SK-N-SH treated with all-trans-retinoic acid at 6 μM for 48 hours (cell line): ENCODE results near the gene CDH8.

Source experiments
- ARNTL ChIP-seq: fragments of 450-650 bp; formaldehyde crosslinking; IDR thresholded peaks from 2 replicates; pipeline ENCODE4 v1.5.0; 2020; ENCODE audit warnings: low read depth, mild to moderate bottlenecking, moderate library complexity, borderline replicate concordance
- CSDC2 ChIP-seq: fragments of 250-450 bp; sonication (Bioruptor Pico); IDR thresholded peaks from 2 replicates; pipeline ENCODE4 v1.5.0; 2020; ENCODE audit warnings: mild to moderate bottlenecking, moderate library complexity
- ESRRG ChIP-seq: fragments of 250-450 bp; sonication (Bioruptor Pico); IDR thresholded peaks from 2 replicates; pipeline ENCODE4 v1.6.1; 2021; ENCODE audit warnings: mild to moderate bottlenecking
- OSR1 ChIP-seq: fragments of 250-450 bp; sonication (Bioruptor Pico); IDR thresholded peaks from 2 replicates; pipeline ENCODE4 v1.8.0; 2022; ENCODE audit warnings: moderate library complexity, mild to moderate bottlenecking, inconsistent platforms
- PPARA ChIP-seq: fragments of 250-450 bp; sonication (Bioruptor Pico); IDR thresholded peaks from 2 replicates; pipeline ENCODE4 v1.5.0; 2020; ENCODE audit warnings: mild to moderate bottlenecking, borderline replicate concordance
- RARB ChIP-seq: fragments of 250-450 bp; sonication (Bioruptor Pico); IDR thresholded peaks from 2 replicates; pipeline ENCODE4 v1.8.0; 2021; ENCODE audit warnings: mild to moderate bottlenecking, moderate library complexity
- SNAI2 ChIP-seq: fragments of 250-450 bp; sonication (Bioruptor Pico); IDR thresholded peaks from 2 replicates; pipeline ENCODE4 v1.5.0; 2020; ENCODE audit warnings: mild to moderate bottlenecking, moderate library complexity
- ZFP3 ChIP-seq: fragments of 250-450 bp; sonication (Bioruptor Pico); IDR thresholded peaks from 2 replicates; pipeline ENCODE4 v1.5.0; 2020; ENCODE audit warnings: mild to moderate bottlenecking, moderate library complexity
- ZNF565 ChIP-seq: fragments of 450-650 bp; formaldehyde crosslinking; conservative IDR thresholded peaks from 2 replicates; pipeline ENCODE4 v1.5.0; 2020; ENCODE audit warnings: low read depth, mild to moderate bottlenecking, moderate library complexity
- ZNF70 ChIP-seq: fragments of 450-650 bp; formaldehyde crosslinking; IDR thresholded peaks from 2 replicates; pipeline ENCODE4 v1.5.0; 2020; ENCODE audit warnings: mild to moderate bottlenecking, moderate library complexity
- TF ChIP-seq, protein P1 (sequence below): fragments of 250-450 bp; sonication (Bioruptor Pico); IDR thresholded peaks from 2 replicates; pipeline ENCODE4 v1.8.0; 2020; ENCODE audit warnings: mild to moderate bottlenecking, moderate library complexity, borderline replicate concordance
- TF ChIP-seq, protein P2 (sequence below): fragments of 250-450 bp; sonication (Bioruptor Pico); IDR thresholded peaks from 2 replicates; pipeline ENCODE4 v1.5.1; 2020; ENCODE audit warnings: low read depth, mild to moderate bottlenecking, moderate library complexity
- TF ChIP-seq, protein P3 (sequence below): fragments of 250-450 bp; sonication (Bioruptor Pico); IDR thresholded peaks from 2 replicates; pipeline ENCODE4 v1.8.0; 2021; ENCODE audit warnings: low read depth, mild to moderate bottlenecking, moderate library complexity, borderline replicate concordance

DNA sequence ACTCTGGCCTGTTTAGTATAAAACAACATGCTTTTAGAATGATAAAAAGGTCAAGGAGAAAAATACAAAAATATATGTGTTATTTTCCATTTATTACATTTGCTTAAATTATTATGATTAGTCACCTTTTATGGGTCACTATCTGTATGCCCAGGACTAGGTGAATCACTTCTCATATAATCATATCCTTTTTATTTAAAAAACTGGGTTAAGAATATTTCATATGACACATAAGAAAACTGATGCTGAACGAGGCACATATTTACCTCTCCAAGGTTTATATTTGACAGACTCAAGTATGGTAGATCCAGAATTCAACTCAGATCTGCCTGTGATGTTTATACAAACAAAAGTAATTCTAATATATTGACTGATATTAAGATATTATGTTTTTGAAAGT is 134.5 kb downstream of the CDH8 start:
- TF ChIP-seq RARB (no peak), SNAI2 (CRISPR knock-in tag) (no peak), ZFP3 (CRISPR knock-in tag) (no peak), CSDC2 (CRISPR knock-in tag) (no peak), ZNF70 (CRISPR knock-in tag) (no peak), PPARA (CRISPR knock-in tag) (no peak), ZNF565 (CRISPR knock-in tag) (no peak), ARNTL (no peak), ESRRG (CRISPR knock-in tag) (no peak), OSR1 (no peak)
- TF ChIP-seq, protein P1, sequence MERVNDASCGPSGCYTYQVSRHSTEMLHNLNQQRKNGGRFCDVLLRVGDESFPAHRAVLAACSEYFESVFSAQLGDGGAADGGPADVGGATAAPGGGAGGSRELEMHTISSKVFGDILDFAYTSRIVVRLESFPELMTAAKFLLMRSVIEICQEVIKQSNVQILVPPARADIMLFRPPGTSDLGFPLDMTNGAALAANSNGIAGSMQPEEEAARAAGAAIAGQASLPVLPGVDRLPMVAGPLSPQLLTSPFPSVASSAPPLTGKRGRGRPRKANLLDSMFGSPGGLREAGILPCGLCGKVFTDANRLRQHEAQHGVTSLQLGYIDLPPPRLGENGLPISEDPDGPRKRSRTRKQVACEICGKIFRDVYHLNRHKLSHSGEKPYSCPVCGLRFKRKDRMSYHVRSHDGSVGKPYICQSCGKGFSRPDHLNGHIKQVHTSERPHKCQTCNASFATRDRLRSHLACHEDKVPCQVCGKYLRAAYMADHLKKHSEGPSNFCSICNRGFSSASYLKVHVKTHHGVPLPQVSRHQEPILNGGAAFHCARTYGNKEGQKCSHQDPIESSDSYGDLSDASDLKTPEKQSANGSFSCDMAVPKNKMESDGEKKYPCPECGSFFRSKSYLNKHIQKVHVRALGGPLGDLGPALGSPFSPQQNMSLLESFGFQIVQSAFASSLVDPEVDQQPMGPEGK (CRISPR knock-in tag), result no peak
- TF ChIP-seq, protein P2, sequence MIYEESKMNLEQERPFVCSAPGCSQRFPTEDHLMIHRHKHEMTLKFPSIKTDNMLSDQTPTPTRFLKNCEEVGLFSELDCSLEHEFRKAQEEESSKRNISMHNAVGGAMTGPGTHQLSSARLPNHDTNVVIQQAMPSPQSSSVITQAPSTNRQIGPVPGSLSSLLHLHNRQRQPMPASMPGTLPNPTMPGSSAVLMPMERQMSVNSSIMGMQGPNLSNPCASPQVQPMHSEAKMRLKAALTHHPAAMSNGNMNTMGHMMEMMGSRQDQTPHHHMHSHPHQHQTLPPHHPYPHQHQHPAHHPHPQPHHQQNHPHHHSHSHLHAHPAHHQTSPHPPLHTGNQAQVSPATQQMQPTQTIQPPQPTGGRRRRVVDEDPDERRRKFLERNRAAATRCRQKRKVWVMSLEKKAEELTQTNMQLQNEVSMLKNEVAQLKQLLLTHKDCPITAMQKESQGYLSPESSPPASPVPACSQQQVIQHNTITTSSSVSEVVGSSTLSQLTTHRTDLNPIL (CRISPR knock-in tag), result no peak
- TF ChIP-seq, protein P3, sequence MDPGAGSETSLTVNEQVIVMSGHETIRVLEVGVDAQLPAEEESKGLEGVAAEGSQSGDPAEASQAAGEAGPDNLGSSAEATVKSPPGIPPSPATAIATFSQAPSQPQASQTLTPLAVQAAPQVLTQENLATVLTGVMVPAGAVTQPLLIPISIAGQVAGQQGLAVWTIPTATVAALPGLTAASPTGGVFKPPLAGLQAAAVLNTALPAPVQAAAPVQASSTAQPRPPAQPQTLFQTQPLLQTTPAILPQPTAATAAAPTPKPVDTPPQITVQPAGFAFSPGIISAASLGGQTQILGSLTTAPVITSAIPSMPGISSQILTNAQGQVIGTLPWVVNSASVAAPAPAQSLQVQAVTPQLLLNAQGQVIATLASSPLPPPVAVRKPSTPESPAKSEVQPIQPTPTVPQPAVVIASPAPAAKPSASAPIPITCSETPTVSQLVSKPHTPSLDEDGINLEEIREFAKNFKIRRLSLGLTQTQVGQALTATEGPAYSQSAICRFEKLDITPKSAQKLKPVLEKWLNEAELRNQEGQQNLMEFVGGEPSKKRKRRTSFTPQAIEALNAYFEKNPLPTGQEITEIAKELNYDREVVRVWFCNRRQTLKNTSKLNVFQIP (CRISPR knock-in tag), result no peak
